GM19099 (cell line): ENCODE measurements around the gene ANXA10.

ENCODE experiments used
- POLR2A ChIP-seq: IDR thresholded peaks from 3 replicates; pipeline ENCODE4 v1.6.1; 2011; ENCODE audit warnings: low read depth; ENCODE audit not compliant: insufficient read length; ENCODE audit errors: extremely low read depth

Gene ANXA10

GRCh38 chr4:168167714-168168284 lies 75.5 kb downstream of the ANXA10 start:
- TF ChIP-seq POLR2A: no peak

DNA sequence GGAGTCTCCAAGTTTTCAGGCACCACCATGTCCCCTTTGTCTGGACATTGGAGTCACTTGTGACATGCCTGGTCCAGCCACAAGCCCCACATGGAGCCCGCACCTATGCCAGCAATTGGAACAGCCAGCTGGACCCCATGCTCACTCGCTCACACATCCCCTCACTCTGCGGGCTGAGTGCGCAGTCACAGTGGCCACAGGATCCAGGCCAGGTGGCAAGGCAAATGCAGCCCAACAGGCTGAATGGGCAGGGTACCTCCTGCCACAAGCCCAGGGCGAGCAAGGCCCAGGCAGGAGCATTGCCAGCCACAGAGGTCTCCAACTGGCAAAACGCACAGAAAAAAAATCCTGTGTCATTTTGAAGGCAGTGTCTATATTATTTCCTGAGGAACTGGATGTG lies 82.0 kb downstream of the ANXA10 start:
- TF ChIP-seq POLR2A: no peak

GRCh38 chr4:168177546-168178149 lies 85.3 kb downstream of the ANXA10 start:
- TF ChIP-seq POLR2A: no peak

DNA sequence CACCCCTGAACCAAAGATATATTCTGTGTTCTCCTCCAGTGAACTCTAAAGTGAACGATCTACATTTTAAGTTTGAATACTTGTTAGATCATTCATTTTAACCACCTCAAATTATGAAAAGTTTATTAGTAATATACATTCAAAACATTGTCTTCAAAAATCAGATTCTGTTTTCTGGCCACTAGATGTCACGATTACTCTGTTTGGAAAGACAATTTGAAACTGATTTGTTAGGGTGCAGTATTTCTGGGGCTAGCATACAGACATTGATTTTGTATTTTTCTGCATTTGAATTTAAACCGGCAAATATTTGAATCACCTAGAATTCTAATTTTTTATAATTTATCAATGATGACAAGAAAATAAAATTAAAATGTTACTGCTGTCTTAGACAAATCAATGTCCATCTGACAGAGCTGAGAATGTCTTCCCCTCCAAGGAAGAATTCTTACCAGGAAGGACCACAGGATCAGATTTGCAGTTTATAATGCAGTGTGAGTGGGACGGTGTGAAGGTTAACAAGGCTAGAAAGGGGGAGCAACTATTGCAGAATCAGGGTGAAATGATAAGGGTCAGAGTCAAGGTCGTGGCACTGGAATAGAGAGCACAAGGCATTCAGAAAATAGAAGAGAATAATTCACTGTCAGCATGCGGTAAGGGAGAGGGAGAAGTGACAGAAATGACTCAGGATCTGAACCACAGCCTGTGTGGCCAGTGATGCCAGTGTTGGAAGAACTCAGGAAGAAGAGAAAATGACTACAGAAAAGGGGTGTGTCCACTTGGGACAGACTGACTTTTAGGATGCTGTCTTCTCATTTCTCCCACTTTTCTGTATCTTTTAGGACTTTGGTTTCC lies 91.6 kb downstream of the ANXA10 start:
- no peak for TF ChIP-seq POLR2A

- TF ChIP-seq POLR2A: no peak
These were observed 96.4 kb downstream of the ANXA10 start for GRCh38 chr4:168188754-168189153.

DNA sequence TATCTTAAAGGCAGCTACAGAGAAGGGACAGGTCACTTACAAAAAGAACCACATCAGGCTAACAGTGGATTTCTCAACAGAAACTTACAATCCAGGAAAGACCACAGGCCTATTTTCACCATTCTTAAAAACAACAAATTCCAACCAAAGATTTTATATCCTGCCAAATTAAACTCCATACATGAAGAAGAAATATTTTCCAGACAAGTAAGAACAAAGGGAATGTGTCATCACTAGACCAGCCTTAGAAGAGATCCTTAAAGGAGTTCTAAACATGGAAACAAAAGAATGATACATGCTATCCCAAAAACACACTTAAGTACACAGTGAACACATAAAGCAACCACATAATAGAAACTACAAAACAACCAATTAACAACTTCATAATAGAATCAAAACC lies 105.6 kb downstream of the ANXA10 start:
- no peak for TF ChIP-seq POLR2A

GRCh38 chr4:168199260-168199957 lies 107.1 kb downstream of the ANXA10 start:
- TF ChIP-seq POLR2A: no peak

DNA sequence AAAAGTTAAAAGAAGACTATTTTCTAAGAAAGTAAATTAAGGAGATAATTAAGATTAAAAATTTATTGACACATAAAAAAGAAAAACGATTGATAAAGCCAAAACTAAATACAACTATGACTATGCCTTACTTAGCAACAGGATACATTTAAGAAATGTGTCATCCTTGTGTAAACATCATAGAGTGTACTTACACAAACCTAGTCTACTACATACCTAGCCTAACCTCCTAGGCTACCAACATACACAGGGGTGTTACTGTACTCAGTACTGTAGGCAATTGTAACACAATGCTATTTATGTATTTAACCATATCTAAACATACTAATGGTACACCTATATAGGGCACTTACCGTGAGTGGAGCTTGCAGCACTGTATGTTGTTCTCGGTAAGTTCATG lies 108.3 kb downstream of the ANXA10 start:
- TF ChIP-seq POLR2A: no peak

DNA sequence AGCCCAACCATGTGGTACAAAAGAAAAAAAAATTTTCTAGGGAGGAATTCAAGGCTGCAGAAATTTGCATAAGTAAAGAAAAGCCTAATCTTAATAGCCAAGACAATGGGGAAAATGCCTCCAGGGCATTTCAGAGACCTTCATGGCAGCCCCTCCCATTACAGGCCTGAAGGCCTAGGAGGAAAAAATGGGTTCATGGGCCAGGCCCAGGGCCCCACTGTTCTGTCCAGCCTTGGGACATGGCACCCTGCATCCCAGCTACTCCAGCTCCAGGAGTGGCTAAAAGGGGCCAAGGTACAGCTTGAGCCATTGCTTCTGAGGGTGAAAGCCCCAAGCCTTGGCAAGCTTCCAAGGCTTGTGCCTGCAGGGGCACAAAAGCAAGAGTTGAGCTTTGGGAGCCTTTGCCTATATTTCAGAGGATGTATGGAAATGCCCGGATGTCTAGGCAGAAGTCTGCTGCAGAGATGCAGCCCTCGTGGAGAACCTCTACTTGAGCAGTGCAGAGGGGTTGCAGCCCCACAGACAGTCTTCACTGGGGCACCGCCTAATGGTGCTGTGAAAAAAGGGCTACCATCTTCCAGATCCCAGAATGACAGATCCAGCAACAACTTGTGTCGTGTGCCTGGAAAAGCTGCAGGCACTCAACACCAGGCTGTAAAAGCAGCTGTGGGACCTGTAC lies 111.0 kb downstream of the ANXA10 start:
- no peak for TF ChIP-seq POLR2A

DNA sequence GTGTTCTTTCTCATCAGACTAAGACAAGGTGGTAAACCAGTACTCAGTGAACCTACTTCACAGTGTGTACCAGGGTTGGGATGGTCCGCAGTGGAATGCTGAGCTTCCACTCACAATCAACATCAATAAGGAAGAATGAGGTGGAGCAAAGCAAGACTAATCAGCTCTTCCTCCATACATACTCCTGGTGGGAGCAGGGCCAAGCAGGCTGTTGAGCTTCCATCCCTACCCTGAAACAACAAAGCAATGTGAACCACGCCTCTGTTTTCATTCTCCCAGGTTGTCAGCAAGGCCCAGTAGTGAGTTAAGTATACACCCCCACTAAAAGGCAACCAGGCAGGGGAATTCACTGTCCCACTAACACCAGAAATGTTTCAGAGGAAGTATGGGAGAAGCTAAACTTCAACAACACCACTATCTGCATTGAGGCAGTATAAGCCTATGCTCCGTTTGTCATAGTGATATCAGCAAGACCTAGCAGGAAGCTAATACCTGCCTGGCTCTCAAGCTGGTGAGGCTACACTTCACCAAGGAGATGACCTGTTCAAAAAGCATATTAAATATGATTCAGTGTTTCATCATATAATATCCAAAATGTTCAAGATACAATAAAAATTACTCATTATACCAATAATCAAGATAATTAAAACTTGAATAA lies 116.7 kb downstream of the ANXA10 start:
- no peak for TF ChIP-seq POLR2A

DNA sequence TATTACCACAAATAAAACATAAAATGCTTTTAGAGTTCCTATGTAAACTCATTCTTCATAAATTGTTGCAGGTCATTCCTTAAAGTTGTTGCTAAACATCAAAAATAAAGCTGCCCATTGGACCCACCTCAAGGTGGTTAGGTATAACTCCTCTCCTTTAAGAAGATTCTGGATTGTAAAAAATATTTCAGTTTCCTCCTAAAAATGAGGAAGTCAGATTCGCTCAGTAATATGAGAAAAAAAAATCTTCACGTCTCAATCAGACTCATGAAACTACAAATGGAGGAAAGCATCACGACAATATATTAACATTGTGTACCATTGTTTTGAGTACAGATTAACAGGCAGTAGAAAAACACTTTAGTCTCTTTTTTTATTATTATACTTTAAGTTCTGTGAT lies 120.3 kb downstream of the ANXA10 start:
- TF ChIP-seq POLR2A: no peak

DNA sequence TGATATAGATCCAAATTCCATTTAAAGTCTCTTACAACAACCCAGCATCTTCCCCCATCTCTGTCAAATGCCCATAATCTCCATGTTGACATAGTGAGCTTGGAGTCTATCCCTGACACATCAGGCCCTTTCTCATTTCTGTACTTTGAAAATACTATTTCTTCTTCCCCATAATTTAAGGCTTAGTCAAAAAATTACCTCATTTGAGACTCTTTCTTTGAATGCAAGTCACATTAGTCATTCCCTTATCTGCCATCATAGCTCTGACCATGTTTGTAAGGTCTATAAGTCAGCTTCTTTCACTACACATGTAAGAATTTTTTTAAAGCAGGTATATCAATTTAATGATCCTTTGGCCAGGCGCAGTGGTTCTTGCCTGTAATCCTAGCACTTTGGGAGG lies 126.3 kb downstream of the ANXA10 start:
- no peak for TF ChIP-seq POLR2A

DNA sequence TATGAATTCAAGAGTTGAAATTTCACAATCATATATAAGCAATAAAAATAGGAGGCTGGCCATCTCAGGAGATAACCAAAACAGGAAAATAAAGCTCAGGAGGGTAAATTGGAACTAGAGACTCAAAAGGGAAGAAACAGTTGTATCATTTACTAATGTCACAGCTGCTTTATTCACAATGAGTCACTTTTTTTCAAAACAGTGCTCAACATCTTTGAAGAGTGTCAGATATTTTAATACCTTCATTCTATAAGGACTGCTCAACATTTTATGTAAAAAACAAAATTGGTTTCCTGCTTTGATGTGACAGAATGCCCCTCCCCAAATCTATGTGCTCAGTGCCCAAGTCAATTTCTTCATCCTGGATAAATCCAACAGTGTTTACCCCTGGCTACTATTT lies 128.6 kb downstream of the ANXA10 start:
- TF ChIP-seq POLR2A: no peak

DNA sequence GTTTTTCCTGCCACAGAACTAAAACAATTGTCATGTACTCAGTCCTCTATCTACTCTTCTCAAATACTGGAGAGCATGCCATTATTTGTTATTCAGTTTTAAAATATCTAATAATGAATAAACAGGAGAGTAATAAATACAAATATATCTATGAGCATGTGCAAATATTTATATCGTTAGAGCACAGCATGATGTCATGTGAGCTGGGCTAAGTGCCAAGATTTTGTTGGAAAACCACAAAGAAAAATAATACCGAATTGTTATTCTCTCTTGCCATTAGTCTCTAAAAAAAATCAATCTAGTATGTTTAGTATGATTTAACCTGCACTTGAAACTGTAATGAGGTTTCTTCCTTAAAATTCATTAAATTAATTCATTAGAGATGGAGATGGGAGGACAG lies 129.0 kb downstream of the ANXA10 start:
- no peak for TF ChIP-seq POLR2A
